Daoy (cell line): Measurements from ENCODE around the gene BLNK. TPM values are rescaled to one million over a fixed set of nuclear protein-coding genes. Genes with fewer than 3 reads are reported as not detected.

Experiments used
- DNase-seq: peaks from one replicate; pipeline ENCODE4 v3.0.0-alpha.2; 2015; ENCODE audit warnings: low read depth
- total RNA-seq: library from RNA; depleted of rRNA; stranded (reverse); fragments of >200 nt; shearing (Covaris generic); gene quantifications from 2 replicates; pipeline ENCODE4 v1.2.3, GENCODE V29; 2014

Gene BLNK
- total RNA-seq, 1 experiment from 2014 or later, result not detected

GRCh38 chr10:96288151-96288621 is 16.8 kb upstream of the BLNK start:
- DNase-seq, result no peak

DNA sequence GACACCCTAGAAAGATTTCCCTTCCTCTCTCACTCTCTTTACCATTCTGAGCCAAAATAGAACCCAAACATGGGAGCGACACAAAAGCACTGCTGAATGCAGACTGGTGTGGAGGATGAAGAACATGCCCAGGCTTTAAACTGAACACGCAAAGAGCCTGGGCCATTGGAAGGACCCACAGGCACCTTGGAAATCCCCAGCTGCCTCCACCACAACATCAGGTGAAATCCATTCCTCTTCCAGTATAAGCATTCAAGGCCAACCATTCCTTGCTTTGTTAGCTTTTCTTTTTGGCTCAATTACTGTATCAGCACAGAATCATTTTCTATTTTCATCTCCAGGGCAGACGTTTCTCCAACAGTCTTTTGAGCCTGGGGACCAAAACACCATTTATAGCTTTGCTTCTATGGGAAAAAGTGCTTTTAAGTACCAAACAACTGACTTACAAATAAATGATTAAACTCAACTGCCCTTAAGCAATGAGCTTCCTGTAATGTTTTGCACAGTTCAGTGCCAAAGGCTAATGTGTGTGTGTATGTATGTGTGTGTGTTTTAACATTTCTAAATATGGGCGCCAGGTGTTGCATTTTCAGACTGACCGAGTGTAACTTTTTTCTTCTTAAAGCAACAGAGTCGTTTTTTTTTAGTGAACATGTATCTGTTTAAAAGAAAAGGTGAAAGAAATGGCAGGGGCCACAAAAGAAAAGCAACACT is 16.2 kb upstream of the BLNK start:
- no peak for DNase-seq

GRCh38 chr10:96285331-96285752 is 14.0 kb upstream of the BLNK start:
- no peak for DNase-seq

- no peak for DNase-seq
These were observed 12.4 kb upstream of the BLNK start for GRCh38 chr10:96283756-96284155.

DNA sequence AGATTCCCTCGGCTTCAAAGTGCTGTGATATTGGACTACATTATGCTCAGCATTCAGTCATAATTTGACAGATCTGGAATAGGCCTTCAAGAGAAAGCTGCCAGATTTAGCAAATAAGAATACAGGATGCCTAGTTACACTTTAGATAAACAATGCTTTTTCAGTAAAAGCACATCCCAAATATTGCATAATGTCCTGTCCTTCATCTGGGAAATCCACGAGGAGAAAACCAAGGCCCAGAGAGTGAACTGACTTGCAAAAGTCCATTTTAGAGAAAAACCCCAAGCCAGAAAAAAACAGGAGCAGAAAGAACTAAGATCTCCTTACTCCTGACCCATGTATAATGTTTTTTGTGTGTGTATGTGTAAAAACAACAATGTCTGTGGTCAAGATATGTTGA is 12.0 kb upstream of the BLNK start:
- no peak for DNase-seq

GRCh38 chr10:96281444-96282029 is 10.2 kb upstream of the BLNK start:
- DNase-seq, result no peak

DNA sequence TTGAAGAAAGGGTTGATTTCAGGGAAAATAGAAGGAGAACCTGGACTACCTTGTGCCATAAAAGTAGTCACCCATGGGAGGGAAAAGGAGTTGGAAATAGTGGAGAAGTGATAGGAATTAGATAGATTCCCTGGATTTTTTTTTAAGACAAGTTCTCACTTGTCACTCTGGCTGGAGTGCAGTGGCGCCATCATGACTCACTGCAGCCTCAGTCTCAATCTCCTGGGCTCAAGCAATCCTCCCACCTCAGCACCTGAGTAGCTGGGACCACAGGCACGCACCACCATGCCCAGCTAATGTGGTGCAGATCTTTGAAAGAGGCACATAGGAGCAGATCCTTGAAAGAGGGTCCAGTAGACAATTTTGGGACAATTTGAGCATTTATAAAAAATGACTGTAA is 9.5 kb upstream of the BLNK start:
- DNase-seq, result peak; percentile 22

- no peak for DNase-seq
These were observed 7.8 kb upstream of the BLNK start for GRCh38 chr10:96279191-96279641.

DNA sequence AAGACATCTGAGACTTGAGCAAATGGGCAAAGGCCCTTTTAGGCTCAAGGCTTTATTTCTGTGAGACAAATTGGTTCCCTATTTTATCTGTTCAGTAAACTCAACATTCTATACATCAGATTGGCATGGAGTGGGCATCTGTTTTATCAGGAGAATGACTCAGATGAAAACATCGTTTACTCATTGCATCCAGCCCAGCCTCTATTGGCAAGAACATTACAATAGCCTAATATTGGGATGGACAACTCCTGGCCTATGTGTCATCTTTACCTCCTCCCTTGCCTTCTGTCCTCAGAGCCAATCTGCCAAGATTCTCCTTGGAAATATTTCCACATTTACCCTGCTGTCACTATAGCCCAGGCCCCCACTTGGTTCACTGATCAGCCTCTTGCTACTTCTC is 5.5 kb upstream of the BLNK start:
- DNase-seq, result no peak

DNA sequence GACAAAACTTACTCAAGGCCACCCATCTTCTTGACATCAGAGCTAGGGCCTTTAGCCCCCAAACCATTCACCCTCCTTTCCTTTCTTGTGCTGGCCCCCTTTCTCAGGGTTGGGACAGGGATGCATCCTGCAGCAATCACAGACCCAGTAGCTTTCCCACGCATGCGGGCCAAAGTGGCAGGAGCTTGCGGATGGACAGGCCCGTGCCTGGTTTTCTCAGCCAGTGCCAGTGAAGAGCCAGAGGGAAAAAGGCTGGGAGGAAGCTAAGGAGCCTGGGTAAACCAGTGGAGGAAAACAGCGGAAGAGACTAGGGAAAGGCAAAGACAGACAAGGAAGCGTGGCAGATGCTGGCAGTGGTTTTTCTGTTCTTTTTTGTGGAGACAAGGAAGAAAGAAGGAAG is 5.1 kb upstream of the BLNK start:
- DNase-seq, result no peak

DNA sequence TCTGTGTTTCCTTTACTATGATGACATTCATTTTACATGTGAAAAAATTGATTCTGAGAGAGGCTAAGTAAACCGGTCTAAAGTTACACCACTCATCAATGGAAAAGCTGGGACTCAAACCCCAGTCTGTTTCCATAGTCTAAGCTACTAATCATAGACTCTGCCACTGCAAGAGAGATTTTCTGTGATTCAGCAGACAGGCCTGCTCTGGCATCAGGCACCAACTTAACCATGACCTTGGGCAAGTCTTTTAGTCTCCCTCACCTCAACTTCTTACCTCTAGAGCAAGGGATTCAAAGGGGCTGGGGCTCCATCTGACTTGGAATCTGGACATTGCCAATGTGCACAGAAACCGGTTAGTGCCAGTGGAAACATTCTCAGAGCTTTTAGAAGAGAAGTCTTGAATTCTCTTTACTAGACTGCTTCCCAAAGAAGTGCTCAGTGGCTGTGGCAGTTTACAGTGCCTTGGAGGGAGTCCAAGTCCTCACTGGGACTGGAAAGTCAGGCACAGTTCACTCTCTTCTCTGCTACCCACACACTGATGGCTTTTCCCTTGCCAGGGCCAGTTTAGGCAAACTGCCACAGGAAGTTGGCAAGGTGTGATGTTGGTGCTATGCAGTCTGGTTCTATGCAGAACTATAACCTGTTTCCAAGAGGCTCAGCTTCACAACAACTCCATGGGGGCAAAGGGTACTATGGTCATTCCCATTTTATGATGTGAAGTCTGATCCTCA is 4.5 kb upstream of the BLNK start:
- no peak for DNase-seq

- no peak for DNase-seq
These were observed 1.2 kb upstream of the BLNK start for GRCh38 chr10:96272316-96273280.

DNA sequence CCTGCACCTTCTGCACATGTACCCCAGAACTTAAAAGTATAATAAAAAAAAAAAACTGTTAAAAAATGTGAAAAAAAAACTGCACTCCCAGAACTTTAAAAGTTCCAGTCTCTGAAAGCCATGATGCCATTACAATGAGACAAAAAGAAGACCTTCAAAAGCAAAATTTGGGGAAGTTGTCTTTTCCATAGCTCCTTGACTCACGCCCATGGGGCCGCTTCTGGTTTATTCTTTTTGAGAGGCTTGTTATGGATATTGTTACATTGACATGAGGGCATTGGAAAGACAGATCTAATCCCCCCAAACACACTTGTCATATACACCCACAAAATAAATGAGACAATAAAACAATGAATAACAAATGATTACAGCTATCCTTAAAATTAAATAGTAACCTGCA is 798 bp downstream of the BLNK start:
- no peak for DNase-seq

- no peak for DNase-seq
These were observed 1.7 kb downstream of the BLNK start for GRCh38 chr10:96269438-96270300.

- no peak for DNase-seq
These were observed 2.9 kb downstream of the BLNK start for GRCh38 chr10:96268341-96268909.

DNA sequence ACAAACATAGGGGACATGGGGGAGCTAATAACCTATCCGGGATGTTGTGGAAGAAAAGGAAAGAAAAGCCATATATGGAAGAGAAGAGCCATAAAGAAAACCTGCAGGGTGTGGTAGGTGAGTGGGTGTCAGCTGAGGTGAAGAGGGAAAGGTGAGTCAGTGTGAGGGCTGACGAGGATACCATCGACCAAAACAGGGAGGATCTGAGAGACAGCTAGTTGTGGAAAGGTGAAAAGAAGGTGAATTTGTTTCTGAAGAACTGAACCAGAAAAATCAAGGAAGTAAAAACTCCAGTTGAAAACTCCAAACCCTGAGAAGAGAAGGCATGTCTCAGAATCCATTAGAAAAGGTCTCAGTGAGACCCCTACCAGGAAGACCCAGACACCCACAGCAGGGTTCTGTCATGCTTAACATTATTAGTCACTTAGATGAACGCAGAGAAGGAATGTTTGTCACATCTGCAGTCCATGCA is 4.1 kb downstream of the BLNK start:
- no peak for DNase-seq

- DNase-seq, result no peak
These were observed 5.1 kb downstream of the BLNK start for GRCh38 chr10:96266118-96266770.

GRCh38 chr10:96264938-96265337 is 6.4 kb downstream of the BLNK start:
- DNase-seq, result no peak

- no peak for DNase-seq
These were observed 7.7 kb downstream of the BLNK start for GRCh38 chr10:96263669-96264068.

- DNase-seq, result no peak
These were observed 8.2 kb downstream of the BLNK start for GRCh38 chr10:96263176-96263575.
